Glutamatergic neuron (in vitro differentiated cells): ENCODE results near the gene WDR73. TPM values are rescaled to one million over a fixed set of nuclear protein-coding genes. Genes with fewer than 3 reads are reported as not detected.
A peak's percentile ranks its signal among the peaks of the same experiment; 100 is the strongest.

Experiments used
- DNase-seq: peaks from one replicate; pipeline ENCODE4 v3.0.0; 2022
- H3K27ac Mint-ChIP-seq: one replicate; pipeline ENCODE4 v1.8.0; 2020; ENCODE audit warnings: mild to moderate bottlenecking, mixed read lengths, inconsistent platforms; ENCODE audit not compliant: unreplicated experiment
- H3K27me3 Mint-ChIP-seq: one replicate; pipeline ENCODE4 v1.8.0; 2020; ENCODE audit warnings: mild to moderate bottlenecking, moderate library complexity, mixed read lengths, inconsistent platforms; ENCODE audit not compliant: unreplicated experiment
- H3K36me3 Mint-ChIP-seq: one replicate; pipeline ENCODE4 v1.8.0; 2020; ENCODE audit warnings: mild to moderate bottlenecking, mixed read lengths, inconsistent platforms; ENCODE audit not compliant: unreplicated experiment
- H3K4me1 Mint-ChIP-seq: one replicate; pipeline ENCODE4 v1.8.0; 2020; ENCODE audit warnings: mild to moderate bottlenecking, low read depth, mixed read lengths, inconsistent platforms; ENCODE audit not compliant: unreplicated experiment
- H3K4me3 Mint-ChIP-seq: one replicate; pipeline ENCODE4 v1.8.0; 2020; ENCODE audit warnings: mild to moderate bottlenecking, mixed read lengths, inconsistent platforms; ENCODE audit not compliant: unreplicated experiment
- H3K9me3 Mint-ChIP-seq: one replicate; pipeline ENCODE4 v1.8.0; 2020; ENCODE audit warnings: mild to moderate bottlenecking, moderate library complexity, mixed read lengths, inconsistent platforms; ENCODE audit not compliant: unreplicated experiment
- total RNA-seq: library from RNA; stranded (reverse); fragmentation: NEBNext Ultra II Directional; extraction: Animal tissue kit (Norgen Biotek cat#: 25700); gene quantifications from one replicate; pipeline ENCODE4 v1.2.1, GENCODE V29; 2021; ENCODE audit not compliant: unreplicated experiment
- TF ChIP-seq, protein P1 (sequence below): fragments of 200-600 bp; sonication (generic); IDR thresholded peaks from one replicate; pipeline ENCODE4 v1.5.0; 2021; ENCODE audit not compliant: partially characterized antibody, unreplicated experiment

The WDR73 gene
- total RNA-seq, 1 donor from 2014 or later, result 19.5 TPM

GRCh38 chr15:84658788-84659411 is 4.8 kb upstream of the WDR73 start:
- H3K4me1 Mint-ChIP-seq, result peaks cover 15% of the 10 kb centered on the region
- H3K4me3 Mint-ChIP-seq, result peak overlapping the region; percentile 56
- DNase-seq, result no peak
- peaks cover 9% of the 10 kb centered on the region for H3K27me3 Mint-ChIP-seq
- TF ChIP-seq, protein P1, sequence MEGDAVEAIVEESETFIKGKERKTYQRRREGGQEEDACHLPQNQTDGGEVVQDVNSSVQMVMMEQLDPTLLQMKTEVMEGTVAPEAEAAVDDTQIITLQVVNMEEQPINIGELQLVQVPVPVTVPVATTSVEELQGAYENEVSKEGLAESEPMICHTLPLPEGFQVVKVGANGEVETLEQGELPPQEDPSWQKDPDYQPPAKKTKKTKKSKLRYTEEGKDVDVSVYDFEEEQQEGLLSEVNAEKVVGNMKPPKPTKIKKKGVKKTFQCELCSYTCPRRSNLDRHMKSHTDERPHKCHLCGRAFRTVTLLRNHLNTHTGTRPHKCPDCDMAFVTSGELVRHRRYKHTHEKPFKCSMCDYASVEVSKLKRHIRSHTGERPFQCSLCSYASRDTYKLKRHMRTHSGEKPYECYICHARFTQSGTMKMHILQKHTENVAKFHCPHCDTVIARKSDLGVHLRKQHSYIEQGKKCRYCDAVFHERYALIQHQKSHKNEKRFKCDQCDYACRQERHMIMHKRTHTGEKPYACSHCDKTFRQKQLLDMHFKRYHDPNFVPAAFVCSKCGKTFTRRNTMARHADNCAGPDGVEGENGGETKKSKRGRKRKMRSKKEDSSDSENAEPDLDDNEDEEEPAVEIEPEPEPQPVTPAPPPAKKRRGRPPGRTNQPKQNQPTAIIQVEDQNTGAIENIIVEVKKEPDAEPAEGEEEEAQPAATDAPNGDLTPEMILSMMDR, result no peak
- peak overlapping the region; percentile 4 for H3K27ac Mint-ChIP-seq
- H3K9me3 Mint-ChIP-seq, result peaks cover 6% of the 10 kb centered on the region
- no peaks in the 10 kb centered on the region for H3K36me3 Mint-ChIP-seq

- peak within 1 kb of the TSS; percentile 4 for H3K27ac Mint-ChIP-seq
- TF ChIP-seq, protein P1, result peak; percentile 48
- DNase-seq, result peak; percentile 84
- H3K4me1 Mint-ChIP-seq, result peaks cover 15% of the 10 kb centered on the region
- H3K36me3 Mint-ChIP-seq, result no peaks in the 10 kb centered on the region
- H3K27me3 Mint-ChIP-seq, result peaks cover 9% of the 10 kb centered on the region
- H3K4me3 Mint-ChIP-seq, result peak within 1 kb of the TSS; percentile 76
- peaks cover 6% of the 10 kb centered on the region for H3K9me3 Mint-ChIP-seq
Measured at GRCh38 chr15:84658080-84658787, 4.2 kb upstream of the WDR73 start, which contains the start of gene NMB. NMB (minus strand) TSS chr15:84658199; CDS start chr15:84658152, 47 bp downstream.

DNA sequence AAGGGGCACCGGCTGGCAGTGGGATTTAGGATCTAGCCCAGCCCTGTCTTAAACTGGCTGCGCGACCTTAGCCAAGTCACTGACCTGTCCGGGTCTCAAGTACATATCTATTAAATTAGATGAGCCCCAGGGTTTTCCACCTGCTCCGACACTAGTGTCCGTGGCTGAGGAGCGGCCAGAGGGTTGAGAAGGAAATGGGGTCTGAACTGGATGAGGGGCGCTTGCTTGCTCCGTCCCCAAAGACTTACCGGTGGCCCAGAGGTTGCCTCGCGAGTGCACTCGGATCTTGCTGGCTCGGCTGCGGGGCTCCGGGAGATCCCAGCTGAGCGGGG is 3.6 kb upstream of the WDR73 start:
- Mint-ChIP-seq H3K27ac (no peak overlapping the region), H3K27me3 (peaks cover 9% of the 10 kb centered on the region), H3K9me3 (peaks cover 6% of the 10 kb centered on the region), H3K4me1 (peaks cover 15% of the 10 kb centered on the region), H3K36me3 (no peaks in the 10 kb centered on the region), H3K4me3 (peak overlapping the region; percentile 76)
- TF ChIP-seq, protein P1, result no peak
- DNase-seq, result no peak

GRCh38 chr15:84656972-84657371 is 2.9 kb upstream of the WDR73 start:
- DNase-seq, result no peak
- no peak overlapping the region for H3K27ac Mint-ChIP-seq

More at GRCh38 chr15:84656972-84657371, 2.9 kb upstream of the WDR73 start:
- TF ChIP-seq, protein P1, result no peak
- peaks cover 9% of the 10 kb centered on the region for H3K27me3 Mint-ChIP-seq
- H3K4me3 Mint-ChIP-seq, result peak overlapping the region; percentile 76
- H3K9me3 Mint-ChIP-seq, result peaks cover 6% of the 10 kb centered on the region
- no peaks in the 10 kb centered on the region for H3K36me3 Mint-ChIP-seq
- H3K4me1 Mint-ChIP-seq, result peaks cover 14% of the 10 kb centered on the region
